GM12874 (cell line): ENCODE measurements around the gene LAMTOR4.

Source experiments
- CTCF ChIP-seq: IDR thresholded peaks from 2 replicates; pipeline ENCODE4 v1.5.1; 2011; ENCODE audit warnings: low read depth, mild to moderate bottlenecking, control low read depth, low read length, moderate library complexity; ENCODE audit not compliant: insufficient read depth

LAMTOR4 gene

GRCh38 chr7:100157069-100157333 lies 8.3 kb downstream of the LAMTOR4 start:
- no peak for TF ChIP-seq CTCF

DNA sequence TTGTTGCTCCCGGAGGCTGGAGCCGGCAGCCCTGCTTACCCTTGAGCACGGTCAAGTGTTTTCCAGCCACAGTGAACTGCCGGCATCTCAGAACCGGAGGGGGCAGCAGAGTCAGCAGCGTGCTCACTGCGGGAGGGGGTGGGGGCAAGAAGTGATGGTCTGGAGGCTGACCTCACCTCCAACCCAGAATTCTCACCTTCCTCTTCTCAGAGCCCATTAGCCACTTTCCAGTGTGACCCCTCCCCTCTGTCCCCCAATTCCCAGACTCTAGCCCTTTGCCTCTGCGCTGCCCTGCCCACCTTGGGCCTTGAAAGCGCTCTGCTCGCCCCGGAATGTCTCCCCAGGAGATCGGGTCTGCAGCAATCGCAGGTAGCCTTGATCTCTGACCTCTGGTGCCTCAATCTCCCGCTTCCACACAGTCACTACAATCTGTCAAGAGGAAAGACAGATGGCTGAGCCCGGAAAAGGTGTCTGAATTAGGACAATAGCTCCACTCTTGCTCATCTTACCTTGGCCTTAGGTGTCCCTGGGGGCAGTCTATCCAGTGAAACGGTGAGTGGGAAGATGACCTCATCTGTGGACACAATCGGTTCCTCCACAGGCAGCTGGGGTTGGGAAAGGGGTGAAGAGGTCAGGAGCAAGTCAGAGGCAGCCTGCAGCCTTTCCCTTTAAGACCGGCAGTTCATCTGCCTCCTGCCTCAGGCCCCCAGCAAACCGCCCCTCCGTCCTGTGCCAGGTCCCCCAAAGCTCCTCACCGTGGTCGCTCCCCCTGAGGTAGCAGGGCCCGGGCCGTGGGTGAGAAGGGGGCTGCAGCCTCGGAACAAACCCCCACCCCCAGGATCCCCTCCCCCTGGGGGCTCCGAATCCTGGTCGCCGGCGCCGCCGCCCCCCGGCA lies 8.9 kb downstream of the LAMTOR4 start:
- no peak for TF ChIP-seq CTCF

GRCh38 chr7:100158229-100159098 lies 9.7 kb downstream of the LAMTOR4 start, which contains the start of gene TRAPPC14:
TRAPPC14 (minus strand) TSS chr7:100158723; CDS start chr7:100158499, 224 bp downstream.
- no peak for TF ChIP-seq CTCF

DNA sequence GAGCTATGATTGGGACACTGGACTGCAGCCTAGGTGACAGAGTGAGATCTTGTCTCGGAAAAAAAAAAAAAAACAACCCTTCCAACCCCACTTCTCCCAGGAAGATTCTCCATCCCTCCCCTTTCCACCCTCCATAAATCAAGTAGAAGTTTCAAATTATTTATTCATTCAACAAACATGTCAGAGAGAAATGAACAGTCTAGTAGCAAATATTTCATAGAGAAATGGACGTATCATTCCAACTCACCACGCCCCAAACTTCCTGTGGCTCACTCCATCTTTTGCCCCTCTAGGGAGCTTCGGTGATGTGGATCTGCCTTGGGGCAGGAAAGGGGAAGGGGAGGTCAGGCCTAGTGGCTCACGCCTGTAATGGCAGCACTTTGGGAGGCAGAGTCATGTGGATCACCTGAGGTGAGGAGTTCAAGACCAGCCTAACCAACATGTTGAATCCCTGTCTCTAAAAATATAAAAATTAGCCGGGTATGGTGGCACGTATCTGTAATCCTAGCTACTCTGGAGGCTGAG lies 10.4 kb downstream of the LAMTOR4 start:
- TF ChIP-seq CTCF: no peak

GRCh38 chr7:100160067-100160466 lies 11.3 kb downstream of the LAMTOR4 start:
- TF ChIP-seq CTCF: no peak

DNA sequence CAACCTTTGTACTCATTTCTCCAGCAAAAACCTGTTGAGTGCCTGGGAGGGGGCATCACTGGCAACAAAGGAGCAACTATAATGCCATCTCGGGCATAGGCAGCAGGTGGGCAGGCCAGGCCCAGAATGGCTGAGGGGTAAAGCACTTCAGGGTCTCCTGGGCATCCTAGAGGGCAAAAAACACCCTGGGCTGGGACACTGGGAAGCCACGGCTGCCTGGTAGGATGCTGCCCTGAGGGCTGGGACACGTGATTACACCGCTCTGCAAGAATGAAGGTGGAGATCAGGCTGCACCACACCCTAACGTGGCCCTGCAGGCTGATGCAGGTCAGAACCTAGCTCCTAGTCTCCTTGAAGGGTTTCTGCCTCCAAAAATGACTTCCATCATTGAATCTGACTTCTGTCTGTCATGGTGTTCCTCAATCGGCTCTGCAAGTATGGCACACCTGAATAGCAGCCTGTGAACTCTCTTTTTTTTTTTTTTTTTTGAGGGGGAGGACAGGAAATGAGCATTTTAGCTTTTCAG lies 14.4 kb downstream of the LAMTOR4 start:
- TF ChIP-seq CTCF: no peak

DNA sequence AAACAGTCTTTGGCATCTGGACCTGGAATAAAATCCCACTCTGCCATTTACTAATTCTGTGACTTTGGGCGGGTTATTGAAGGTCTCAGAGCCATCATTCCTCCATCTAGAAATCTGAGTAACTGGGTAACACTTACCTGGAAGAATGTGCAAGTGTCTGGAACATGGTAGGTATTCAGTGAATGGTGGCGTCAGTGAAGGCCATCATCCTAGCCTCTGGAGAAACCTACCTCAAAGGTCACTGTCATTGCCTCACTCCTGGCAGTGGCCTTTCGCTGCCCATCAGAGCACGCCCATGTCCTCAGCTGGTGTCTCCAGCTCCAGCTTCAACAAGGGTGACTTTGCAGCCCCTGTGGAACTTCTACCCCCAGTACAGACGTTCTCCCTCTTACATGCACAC lies 15.2 kb downstream of the LAMTOR4 start:
- no peak for TF ChIP-seq CTCF
